ENCODE measurements around the gene KRTAP24-1. TPM values are rescaled to one million over a fixed set of nuclear protein-coding genes. Genes with fewer than 3 reads are reported as not detected.

KRTAP24-1 gene
- total and polyA plus RNA-seq, 9 of the 15 experiments (the other 6 are each of a cell fraction or from before 2014, with no cell fraction given) = not detected

GRCh38 chr21:30249936-30250335, 32.8 kb downstream of the KRTAP24-1 start (continued):
- TF ChIP-seq, protein P1, sequence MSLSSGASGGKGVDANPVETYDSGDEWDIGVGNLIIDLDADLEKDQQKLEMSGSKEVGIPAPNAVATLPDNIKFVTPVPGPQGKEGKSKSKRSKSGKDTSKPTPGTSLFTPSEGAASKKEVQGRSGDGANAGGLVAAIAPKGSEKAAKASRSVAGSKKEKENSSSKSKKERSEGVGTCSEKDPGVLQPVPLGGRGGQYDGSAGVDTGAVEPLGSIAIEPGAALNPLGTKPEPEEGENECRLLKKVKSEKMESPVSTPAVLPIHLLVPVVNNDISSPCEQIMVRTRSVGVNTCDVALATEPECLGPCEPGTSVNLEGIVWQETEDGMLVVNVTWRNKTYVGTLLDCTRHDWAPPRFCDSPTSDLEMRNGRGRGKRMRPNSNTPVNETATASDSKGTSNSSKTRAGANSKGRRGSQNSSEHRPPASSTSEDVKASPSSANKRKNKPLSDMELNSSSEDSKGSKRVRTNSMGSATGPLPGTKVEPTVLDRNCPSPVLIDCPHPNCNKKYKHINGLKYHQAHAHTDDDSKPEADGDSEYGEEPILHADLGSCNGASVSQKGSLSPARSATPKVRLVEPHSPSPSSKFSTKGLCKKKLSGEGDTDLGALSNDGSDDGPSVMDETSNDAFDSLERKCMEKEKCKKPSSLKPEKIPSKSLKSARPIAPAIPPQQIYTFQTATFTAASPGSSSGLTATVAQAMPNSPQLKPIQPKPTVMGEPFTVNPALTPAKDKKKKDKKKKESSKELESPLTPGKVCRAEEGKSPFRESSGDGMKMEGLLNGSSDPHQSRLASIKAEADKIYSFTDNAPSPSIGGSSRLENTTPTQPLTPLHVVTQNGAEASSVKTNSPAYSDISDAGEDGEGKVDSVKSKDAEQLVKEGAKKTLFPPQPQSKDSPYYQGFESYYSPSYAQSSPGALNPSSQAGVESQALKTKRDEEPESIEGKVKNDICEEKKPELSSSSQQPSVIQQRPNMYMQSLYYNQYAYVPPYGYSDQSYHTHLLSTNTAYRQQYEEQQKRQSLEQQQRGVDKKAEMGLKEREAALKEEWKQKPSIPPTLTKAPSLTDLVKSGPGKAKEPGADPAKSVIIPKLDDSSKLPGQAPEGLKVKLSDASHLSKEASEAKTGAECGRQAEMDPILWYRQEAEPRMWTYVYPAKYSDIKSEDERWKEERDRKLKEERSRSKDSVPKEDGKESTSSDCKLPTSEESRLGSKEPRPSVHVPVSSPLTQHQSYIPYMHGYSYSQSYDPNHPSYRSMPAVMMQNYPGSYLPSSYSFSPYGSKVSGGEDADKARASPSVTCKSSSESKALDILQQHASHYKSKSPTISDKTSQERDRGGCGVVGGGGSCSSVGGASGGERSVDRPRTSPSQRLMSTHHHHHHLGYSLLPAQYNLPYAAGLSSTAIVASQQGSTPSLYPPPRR (CRISPR knock-in tag; IDR thresholded peaks at IDR 0.05; ENCODE audit: borderline replicate concordance) = no peak
- no peak for TF ChIP-seq ZNF830 (CRISPR knock-in tag; IDR thresholded peaks at IDR 0.05)
- TF ChIP-seq, protein P2, sequence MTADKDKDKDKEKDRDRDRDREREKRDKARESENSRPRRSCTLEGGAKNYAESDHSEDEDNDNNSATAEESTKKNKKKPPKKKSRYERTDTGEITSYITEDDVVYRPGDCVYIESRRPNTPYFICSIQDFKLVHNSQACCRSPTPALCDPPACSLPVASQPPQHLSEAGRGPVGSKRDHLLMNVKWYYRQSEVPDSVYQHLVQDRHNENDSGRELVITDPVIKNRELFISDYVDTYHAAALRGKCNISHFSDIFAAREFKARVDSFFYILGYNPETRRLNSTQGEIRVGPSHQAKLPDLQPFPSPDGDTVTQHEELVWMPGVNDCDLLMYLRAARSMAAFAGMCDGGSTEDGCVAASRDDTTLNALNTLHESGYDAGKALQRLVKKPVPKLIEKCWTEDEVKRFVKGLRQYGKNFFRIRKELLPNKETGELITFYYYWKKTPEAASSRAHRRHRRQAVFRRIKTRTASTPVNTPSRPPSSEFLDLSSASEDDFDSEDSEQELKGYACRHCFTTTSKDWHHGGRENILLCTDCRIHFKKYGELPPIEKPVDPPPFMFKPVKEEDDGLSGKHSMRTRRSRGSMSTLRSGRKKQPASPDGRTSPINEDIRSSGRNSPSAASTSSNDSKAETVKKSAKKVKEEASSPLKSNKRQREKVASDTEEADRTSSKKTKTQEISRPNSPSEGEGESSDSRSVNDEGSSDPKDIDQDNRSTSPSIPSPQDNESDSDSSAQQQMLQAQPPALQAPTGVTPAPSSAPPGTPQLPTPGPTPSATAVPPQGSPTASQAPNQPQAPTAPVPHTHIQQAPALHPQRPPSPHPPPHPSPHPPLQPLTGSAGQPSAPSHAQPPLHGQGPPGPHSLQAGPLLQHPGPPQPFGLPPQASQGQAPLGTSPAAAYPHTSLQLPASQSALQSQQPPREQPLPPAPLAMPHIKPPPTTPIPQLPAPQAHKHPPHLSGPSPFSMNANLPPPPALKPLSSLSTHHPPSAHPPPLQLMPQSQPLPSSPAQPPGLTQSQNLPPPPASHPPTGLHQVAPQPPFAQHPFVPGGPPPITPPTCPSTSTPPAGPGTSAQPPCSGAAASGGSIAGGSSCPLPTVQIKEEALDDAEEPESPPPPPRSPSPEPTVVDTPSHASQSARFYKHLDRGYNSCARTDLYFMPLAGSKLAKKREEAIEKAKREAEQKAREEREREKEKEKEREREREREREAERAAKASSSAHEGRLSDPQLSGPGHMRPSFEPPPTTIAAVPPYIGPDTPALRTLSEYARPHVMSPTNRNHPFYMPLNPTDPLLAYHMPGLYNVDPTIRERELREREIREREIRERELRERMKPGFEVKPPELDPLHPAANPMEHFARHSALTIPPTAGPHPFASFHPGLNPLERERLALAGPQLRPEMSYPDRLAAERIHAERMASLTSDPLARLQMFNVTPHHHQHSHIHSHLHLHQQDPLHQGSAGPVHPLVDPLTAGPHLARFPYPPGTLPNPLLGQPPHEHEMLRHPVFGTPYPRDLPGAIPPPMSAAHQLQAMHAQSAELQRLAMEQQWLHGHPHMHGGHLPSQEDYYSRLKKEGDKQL (CRISPR knock-in tag; IDR thresholded peaks at IDR 0.05; ENCODE audit: borderline replicate concordance) = no peak

Data from K562 (cell line).